Gastrocnemius medialis (tissue), 4 donors: ENCODE results near the gene ITGAE.

ENCODE experiments used
- POLR2A ChIP-seq, 2 donors: fragments of 450-650 bp; IDR thresholded peaks; one replicate each; pipeline ENCODE4 v1.6.1; 2017; ENCODE audit warnings: antibody characterized with exemption in 2 of 2, mild to moderate bottlenecking in 2 of 2, moderate library complexity in 2 of 2
- TF ChIP-seq, protein P1 (sequence below), 5 experiments: fragments of 450-650 bp in 3 of 5; fragments of 200-600 bp in 2 of 5; sonication (generic) in 2 of 5; IDR thresholded peaks in 4 of 5; conservative IDR thresholded peaks in 1 of 5; 1 replicate in 4 of 5; 2 replicates in 1 of 5; pipeline ENCODE4 v1.5.1; 2016 to 2019; ENCODE audit warnings: antibody characterized with exemption in 5 of 5, mild to moderate bottlenecking in 3 of 5, moderate library complexity in 3 of 5

DNA sequence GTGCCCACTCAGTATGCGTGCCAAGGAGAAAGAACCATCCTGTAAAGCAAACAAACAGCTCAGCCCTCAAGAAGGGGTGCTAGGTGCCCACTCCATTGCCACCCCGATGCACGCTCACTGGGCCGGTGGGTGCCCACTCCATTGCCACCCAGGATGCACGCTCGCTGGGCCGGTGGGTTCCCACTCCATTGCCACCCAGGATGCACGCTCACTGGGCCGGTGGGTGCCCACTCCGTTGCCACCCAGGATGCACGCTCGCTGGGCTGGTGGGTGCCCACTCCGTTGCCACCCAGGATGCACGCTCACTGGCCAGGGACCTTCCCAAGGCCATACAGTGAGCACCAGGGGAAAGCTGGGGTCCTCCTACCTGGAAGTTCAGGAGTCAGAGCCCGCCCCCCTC is 49.2 kb downstream of the ITGAE start:
- TF ChIP-seq, protein P1, sequence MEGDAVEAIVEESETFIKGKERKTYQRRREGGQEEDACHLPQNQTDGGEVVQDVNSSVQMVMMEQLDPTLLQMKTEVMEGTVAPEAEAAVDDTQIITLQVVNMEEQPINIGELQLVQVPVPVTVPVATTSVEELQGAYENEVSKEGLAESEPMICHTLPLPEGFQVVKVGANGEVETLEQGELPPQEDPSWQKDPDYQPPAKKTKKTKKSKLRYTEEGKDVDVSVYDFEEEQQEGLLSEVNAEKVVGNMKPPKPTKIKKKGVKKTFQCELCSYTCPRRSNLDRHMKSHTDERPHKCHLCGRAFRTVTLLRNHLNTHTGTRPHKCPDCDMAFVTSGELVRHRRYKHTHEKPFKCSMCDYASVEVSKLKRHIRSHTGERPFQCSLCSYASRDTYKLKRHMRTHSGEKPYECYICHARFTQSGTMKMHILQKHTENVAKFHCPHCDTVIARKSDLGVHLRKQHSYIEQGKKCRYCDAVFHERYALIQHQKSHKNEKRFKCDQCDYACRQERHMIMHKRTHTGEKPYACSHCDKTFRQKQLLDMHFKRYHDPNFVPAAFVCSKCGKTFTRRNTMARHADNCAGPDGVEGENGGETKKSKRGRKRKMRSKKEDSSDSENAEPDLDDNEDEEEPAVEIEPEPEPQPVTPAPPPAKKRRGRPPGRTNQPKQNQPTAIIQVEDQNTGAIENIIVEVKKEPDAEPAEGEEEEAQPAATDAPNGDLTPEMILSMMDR (IDR thresholded peaks at IDR 0.05 in 4 of 5, conservative IDR thresholded peaks at IDR 0.05 in 1 of 5) = no peak
- no peak for TF ChIP-seq POLR2A (IDR thresholded peaks at IDR 0.05)
